ENCODE data around the gene SYCP2. TPM values are rescaled to one million over a fixed set of nuclear protein-coding genes. Genes with fewer than 3 reads are reported as not detected.

SYCP2 gene
- total RNA-seq, 6 donors from 2014 or later = 1.1 to 13.3 (median 2.0) TPM

DNA sequence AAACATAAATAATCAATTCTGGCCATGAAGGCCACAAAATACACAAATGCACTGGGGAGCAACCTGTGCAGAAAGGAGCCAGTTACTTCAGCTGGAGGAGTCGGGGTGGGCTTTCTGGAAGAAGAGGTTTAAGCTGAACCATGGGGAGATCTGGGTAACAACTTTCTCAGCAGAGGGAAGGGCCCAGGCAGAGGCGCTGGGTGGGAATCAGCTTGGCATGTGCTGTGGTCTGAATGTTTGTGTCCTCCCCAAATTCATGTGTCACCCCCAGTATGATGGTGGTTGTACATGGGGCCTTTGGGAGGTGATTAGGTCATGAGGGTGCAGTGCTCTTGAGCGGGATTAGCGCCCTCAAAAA, 107.9 kb downstream of the SYCP2 start:
- ATAC-seq (ENCODE audit: low FRiP score in 2 of 2) (no peak), DNase-seq (no peak)
- Histone ChIP-seq H3K4me3 (no peak overlapping the region), H3K4me1 (peaks cover 0 to 6% (median 0%) of the 10 kb centered on the region in 4 donors), H3K36me3 (no peaks in the 10 kb centered on the region), H3K9me3 (no peaks in the 10 kb centered on the region), H3K27me3 (no peaks in the 10 kb centered on the region), H3K27ac (peak overlapping the region in 2 of 4 donors; percentile 14 to 56)
- WGBS, 2 donors = 90% methylated on average over 3 to 4 of the region's 4 CpGs
- TF ChIP-seq POLR2A (IDR thresholded peaks at IDR 0.05) (no peak), EP300 (IDR thresholded peaks at IDR 0.05) (no peak), POLR2AphosphoS5 (IDR thresholded peaks at IDR 0.05) (no peak)
- TF ChIP-seq, protein P1, sequence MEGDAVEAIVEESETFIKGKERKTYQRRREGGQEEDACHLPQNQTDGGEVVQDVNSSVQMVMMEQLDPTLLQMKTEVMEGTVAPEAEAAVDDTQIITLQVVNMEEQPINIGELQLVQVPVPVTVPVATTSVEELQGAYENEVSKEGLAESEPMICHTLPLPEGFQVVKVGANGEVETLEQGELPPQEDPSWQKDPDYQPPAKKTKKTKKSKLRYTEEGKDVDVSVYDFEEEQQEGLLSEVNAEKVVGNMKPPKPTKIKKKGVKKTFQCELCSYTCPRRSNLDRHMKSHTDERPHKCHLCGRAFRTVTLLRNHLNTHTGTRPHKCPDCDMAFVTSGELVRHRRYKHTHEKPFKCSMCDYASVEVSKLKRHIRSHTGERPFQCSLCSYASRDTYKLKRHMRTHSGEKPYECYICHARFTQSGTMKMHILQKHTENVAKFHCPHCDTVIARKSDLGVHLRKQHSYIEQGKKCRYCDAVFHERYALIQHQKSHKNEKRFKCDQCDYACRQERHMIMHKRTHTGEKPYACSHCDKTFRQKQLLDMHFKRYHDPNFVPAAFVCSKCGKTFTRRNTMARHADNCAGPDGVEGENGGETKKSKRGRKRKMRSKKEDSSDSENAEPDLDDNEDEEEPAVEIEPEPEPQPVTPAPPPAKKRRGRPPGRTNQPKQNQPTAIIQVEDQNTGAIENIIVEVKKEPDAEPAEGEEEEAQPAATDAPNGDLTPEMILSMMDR (IDR thresholded peaks at IDR 0.05) = no peak

DNA sequence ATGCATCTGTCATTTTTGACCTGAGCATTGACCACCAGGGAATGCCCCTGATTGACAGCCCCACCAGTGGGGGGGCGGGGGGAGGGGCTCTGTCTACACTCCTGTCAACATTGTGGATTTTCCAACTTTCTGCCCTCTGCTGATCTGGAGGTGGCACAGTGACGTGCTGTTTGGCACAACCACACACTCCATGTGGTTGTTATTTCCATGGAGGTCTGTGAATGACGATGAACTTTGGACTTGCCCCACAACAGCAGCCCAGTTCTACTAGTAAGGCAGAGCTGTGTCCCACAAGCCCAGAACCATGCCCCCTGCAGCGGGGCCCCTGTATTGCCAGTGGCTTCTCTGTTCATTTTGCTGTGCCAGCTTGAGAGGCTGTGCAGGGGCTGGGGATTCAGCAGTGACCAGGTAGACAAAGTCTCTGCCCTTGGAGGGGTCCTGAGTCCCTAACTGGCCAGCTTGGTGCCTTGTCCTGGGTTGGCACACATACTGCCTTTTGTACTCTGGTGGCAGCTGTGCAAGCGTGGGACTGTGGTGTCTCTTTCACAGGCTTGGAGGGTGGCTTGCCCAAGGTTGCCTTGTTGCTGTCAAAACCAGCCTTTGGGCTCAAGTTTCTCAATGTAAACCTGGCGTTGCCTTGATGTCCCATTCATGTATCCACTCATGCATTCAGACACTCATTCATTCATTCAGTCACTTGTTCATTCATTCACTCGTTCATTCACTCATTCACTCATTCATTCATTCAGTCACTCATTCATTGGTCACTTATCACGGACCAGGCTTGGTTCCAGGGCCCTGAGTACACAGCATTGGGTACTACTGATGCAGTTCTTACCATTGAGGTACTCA, 108.5 kb downstream of the SYCP2 start:
- H3K9me3 ChIP-seq = no peaks in the 10 kb centered on the region
- no peak overlapping the region for H3K27ac ChIP-seq
- no peak overlapping the region for H3K4me3 ChIP-seq
- no peaks in the 10 kb centered on the region for H3K36me3 ChIP-seq
- no peak for DNase-seq
- WGBS, 2 donors = 72 to 85% methylated on average over 7 to 8 of the region's 8 CpGs
- no peaks in the 10 kb centered on the region for H3K27me3 ChIP-seq
- H3K4me1 ChIP-seq = peaks cover 0 to 5% (median 0%) of the 10 kb centered on the region in 4 donors
- ATAC-seq (ENCODE audit: low FRiP score in 2 of 2) = no peak
- TF ChIP-seq, protein P1 (IDR thresholded peaks at IDR 0.05) = no peak
- no peak for TF ChIP-seq EP300 (IDR thresholded peaks at IDR 0.05)
- no peak for TF ChIP-seq POLR2AphosphoS5 (IDR thresholded peaks at IDR 0.05)
- TF ChIP-seq POLR2A (IDR thresholded peaks at IDR 0.05) = no peak

DNA sequence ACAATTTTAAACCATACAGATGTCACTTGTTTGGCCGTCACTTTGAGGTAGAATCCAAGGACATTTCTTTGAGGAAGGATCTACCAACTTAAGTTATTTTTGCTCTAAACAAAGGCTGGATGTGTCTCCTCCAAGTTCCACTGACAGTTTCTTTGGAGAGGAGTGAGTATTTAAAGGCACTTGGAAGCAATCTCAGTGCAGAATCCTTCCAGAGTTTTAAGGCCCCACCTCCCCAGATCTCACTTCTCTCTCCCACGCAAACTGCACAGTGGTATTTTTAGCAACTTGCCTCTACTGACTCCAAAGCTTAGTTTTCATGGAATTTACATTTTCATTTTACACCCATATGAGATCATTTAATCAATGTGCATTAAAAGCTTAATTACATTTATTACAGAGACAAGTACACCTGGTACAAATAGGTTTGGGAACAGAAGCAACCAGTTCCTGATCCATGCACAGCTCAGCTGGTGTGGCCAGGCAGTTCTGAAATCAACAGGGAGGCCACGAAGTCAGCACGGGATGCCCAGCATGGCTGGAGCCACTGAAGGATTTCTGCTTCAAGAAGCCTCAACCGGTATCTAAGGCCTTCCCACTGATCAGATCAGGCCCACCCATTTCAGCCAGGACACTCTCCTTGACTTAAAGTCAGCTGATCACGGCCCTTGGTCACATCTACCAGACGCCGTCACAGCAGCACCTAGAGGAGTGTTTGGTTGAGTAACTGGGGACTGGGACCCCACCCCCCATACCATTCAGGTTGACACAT, 109.8 kb downstream of the SYCP2 start:
- whole genome bisulfite sequencing, 2 donors = 70 to 87% methylated on average over 7 to 8 of the region's 8 CpGs
- DNase-seq = peak in 1 of 2 donors; percentile 19
- H3K27me3 ChIP-seq = no peaks in the 10 kb centered on the region
- H3K4me3 ChIP-seq = no peak overlapping the region
- H3K27ac ChIP-seq = no peak overlapping the region
- TF ChIP-seq, protein P1 (IDR thresholded peaks at IDR 0.05) = no peak
- TF ChIP-seq EP300 (IDR thresholded peaks at IDR 0.05) (no peak), POLR2A (IDR thresholded peaks at IDR 0.05) (no peak), POLR2AphosphoS5 (IDR thresholded peaks at IDR 0.05) (no peak)
- no peaks in the 10 kb centered on the region for H3K36me3 ChIP-seq
- no peak for ATAC-seq (ENCODE audit: low FRiP score in 2 of 2)
- H3K4me1 ChIP-seq = peaks cover 0 to 5% (median 0%) of the 10 kb centered on the region in 4 donors
- H3K9me3 ChIP-seq = no peaks in the 10 kb centered on the region

DNA sequence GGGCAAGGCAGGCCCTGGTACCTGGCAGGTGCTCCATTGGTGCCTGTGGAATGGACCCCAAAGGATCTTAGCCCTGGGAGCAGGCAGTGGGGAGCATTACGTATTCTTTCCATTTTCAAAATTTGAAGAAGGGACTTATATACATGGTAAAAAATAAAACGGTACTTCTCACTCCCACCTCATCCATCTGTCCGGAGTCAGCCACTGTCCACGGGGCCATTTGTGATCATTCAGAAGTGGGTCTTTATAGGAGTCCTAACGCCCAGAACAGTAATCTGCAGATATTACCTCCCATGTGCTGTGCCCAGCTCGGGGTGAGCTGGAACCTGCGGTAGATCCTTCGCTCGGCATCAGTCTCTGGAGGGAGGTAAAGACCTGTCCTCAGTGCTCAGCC, 110.4 kb downstream of the SYCP2 start:
- 85 to 87% methylated on average over 8 to 9 of the region's 9 CpGs for WGBS, 2 donors
- H3K9me3 ChIP-seq = no peaks in the 10 kb centered on the region
- H3K36me3 ChIP-seq = no peaks in the 10 kb centered on the region
- no peak overlapping the region for H3K27ac ChIP-seq
- no peaks in the 10 kb centered on the region for H3K27me3 ChIP-seq
- H3K4me1 ChIP-seq = peaks cover 0 to 5% (median 0%) of the 10 kb centered on the region in 4 donors
- TF ChIP-seq POLR2A (IDR thresholded peaks at IDR 0.05) (no peak), EP300 (IDR thresholded peaks at IDR 0.05) (no peak), POLR2AphosphoS5 (IDR thresholded peaks at IDR 0.05) (no peak)
- TF ChIP-seq, protein P1 (IDR thresholded peaks at IDR 0.05) = no peak
- H3K4me3 ChIP-seq = no peak overlapping the region
- ATAC-seq (ENCODE audit: low FRiP score in 2 of 2) (no peak), DNase-seq (no peak)
